HCT116 (cell line): Measurements from ENCODE around the gene MEIKIN.

Experiments
- ATF3 ChIP-seq: IDR thresholded peaks from 2 replicates; pipeline ENCODE4 v1.6.1; 2012
- CTCF ChIP-seq, 3 experiments: fragments of 200-600 bp in 1 of 3; sonication (generic) in 1 of 3; IDR thresholded peaks in 2 of 3; conservative IDR thresholded peaks in 1 of 3; 2 replicates each; pipeline ENCODE4 v1.5.1; 2012 to 2017; ENCODE audit warnings: low read depth in 2 of 3, low read length in 2 of 3, antibody characterized with exemption in 1 of 3, borderline replicate concordance in 1 of 3, control low read depth in 1 of 3, mild to moderate bottlenecking in 1 of 3, mixed read lengths in 1 of 3, mixed run types in 1 of 3, moderate library complexity in 1 of 3; ENCODE audit not compliant: insufficient read depth in 1 of 3
- ELF1 ChIP-seq: IDR thresholded peaks from 2 replicates; pipeline ENCODE4 v1.6.1; 2012; ENCODE audit warnings: low read depth, borderline replicate concordance
- EZH2 ChIP-seq: fragments of 200-600 bp; sonication (generic); IDR thresholded peaks from 2 replicates; pipeline ENCODE4 v1.6.1; 2017; ENCODE audit warnings: antibody characterized with exemption, mixed run types
- POLR2A ChIP-seq: IDR thresholded peaks from 2 replicates; pipeline ENCODE4 v1.7.0; 2011; ENCODE audit warnings: borderline replicate concordance; ENCODE audit not compliant: insufficient read depth, insufficient read length; ENCODE audit errors: extremely low read depth

GRCh38 chr5:131976414-131977211 lies 31.1 kb upstream of the MEIKIN start:
- TF ChIP-seq CTCF (IDR thresholded peaks at IDR 0.05 in 2 of 3, conservative IDR thresholded peaks at IDR 0.05 in 1 of 3; ENCODE audit: borderline replicate concordance in 1 of 3, insufficient read depth in 1 of 3, low read depth in 2 of 3, low read length in 2 of 3) (no peak), EZH2 (no peak), POLR2A (no peak), ELF1 (no peak), ATF3 (no peak)
